Endothelial cell of umbilical vein (primary cell): ENCODE results near the gene PCBD1. TPM values are rescaled to one million over a fixed set of nuclear protein-coding genes. Genes with fewer than 3 reads are reported as not detected.

Experiments
- BruUV-seq: library from RNA; stranded (reverse); fragments of 400-500 nt; replicated peaks from 2 replicates; lab custom pipeline; 2021; lab: Mats Ljungman, UMichigan
- CTCF ChIA-PET: fragments of 300-600, 350-600 bp; sonication (Branson Sonifier 250); formaldehyde crosslinking; loops from one replicate; lab custom pipeline; 2021; ENCODE audit warnings: antibody characterized with exemption, inconsistent platforms; lab: Charles Lee
- POLR2A ChIA-PET: fragments of 300-600, 350-600 bp; sonication (Branson Sonifier 250); formaldehyde crosslinking; loops from one replicate; lab custom pipeline; 2021; ENCODE audit warnings: antibody characterized with exemption, inconsistent platforms; lab: Charles Lee
- DNase-seq: peaks from one replicate; pipeline ENCODE4 v3.0.0-alpha.2; 2011; ENCODE audit warnings: low read depth, low spot score
- FAIRE-seq: peaks from 2 replicates; lab custom pipeline; 2011; peaks lifted over from hg19 to GRCh38; lab: Jason Lieb, UNC
- H2AFZ ChIP-seq: 2 replicates; pipeline ENCODE4 v1.6.0; 2012; ENCODE audit warnings: low read depth, low read length, control low read depth, inconsistent platforms
- H3K27ac ChIP-seq: 2 replicates; pipeline ENCODE4 v1.5.1; 2011; ENCODE audit warnings: low read depth, mild to moderate bottlenecking, control low read depth, low read length, moderate library complexity; ENCODE audit not compliant: insufficient read depth
- H3K27me3 ChIP-seq, 2 experiments: 2 replicates each; pipeline versions ENCODE4 v1.6.0 to v1.6.1; 2011; ENCODE audit warnings: low read length in 2 of 2, mixed read lengths in 1 of 2; ENCODE audit not compliant: control insufficient read depth in 2 of 2, insufficient read depth in 2 of 2
- H3K36me3 ChIP-seq, 2 experiments: 2 replicates in 1 of 2; 3 replicates in 1 of 2; pipeline ENCODE4 v1.5.1; 2011; ENCODE audit warnings: low read length in 2 of 2, mild to moderate bottlenecking in 1 of 2, moderate library complexity in 1 of 2; ENCODE audit not compliant: control insufficient read depth in 2 of 2, insufficient read depth in 2 of 2; ENCODE audit errors: extremely low read depth in 1 of 2
- H3K4me1 ChIP-seq: 3 replicates; pipeline ENCODE4 v1.5.1; 2011; ENCODE audit warnings: mild to moderate bottlenecking, low read length; ENCODE audit not compliant: control insufficient read depth, insufficient read depth; ENCODE audit errors: extremely low read depth
- H3K4me2 ChIP-seq: 2 replicates; pipeline ENCODE4 v1.6.1; 2011; ENCODE audit warnings: low read length, control low read depth, mixed read lengths; ENCODE audit not compliant: insufficient read depth
- H3K4me3 ChIP-seq, 3 experiments: fragments of 200-600 bp in 1 of 3; sonication (generic), shearing (Covaris generic) in 1 of 3; replicated peaks in 1 of 3; 2 replicates each; pipeline ENCODE4 v1.5.1; 2011 to 2016; ENCODE audit warnings: control low read depth in 3 of 3, low read length in 3 of 3, mild to moderate bottlenecking in 2 of 3, inconsistent platforms in 1 of 3, low read depth in 1 of 3, moderate library complexity in 1 of 3; ENCODE audit not compliant: insufficient read depth in 1 of 3
- H3K79me2 ChIP-seq: 2 replicates; pipeline ENCODE4 v1.6.0; 2012; ENCODE audit warnings: low read length, inconsistent platforms; ENCODE audit not compliant: control insufficient read depth, insufficient read depth
- H3K9ac ChIP-seq: replicated peaks from 2 replicates; pipeline ENCODE3; 2011; ENCODE audit warnings: low read length, control low read depth; ENCODE audit not compliant: insufficient read depth; ENCODE audit errors: extremely low read depth
- H3K9me1 ChIP-seq: replicated peaks from 3 replicates; pipeline ENCODE4 v1.6.0; 2011; ENCODE audit warnings: mild to moderate bottlenecking, low read length; ENCODE audit not compliant: control insufficient read depth, insufficient read depth; ENCODE audit errors: extremely low read depth
- H3K9me3 ChIP-seq: replicated peaks from 2 replicates; pipeline ENCODE4 v1.5.1; 2012; ENCODE audit warnings: low read length, inconsistent platforms; ENCODE audit not compliant: control insufficient read depth, insufficient read depth
- H4K20me1 ChIP-seq: replicated peaks from 2 replicates; pipeline ENCODE3; 2011; ENCODE audit warnings: mild to moderate bottlenecking, low read length; ENCODE audit not compliant: control insufficient read depth, insufficient read depth; ENCODE audit errors: extremely low read depth
- EZH2 ChIP-seq: IDR thresholded peaks from 2 replicates; pipeline ENCODE4 v1.6.1; 2012; ENCODE audit warnings: borderline replicate concordance, low read depth, mild to moderate bottlenecking, moderate library complexity, low read length, inconsistent platforms; ENCODE audit not compliant: severe bottlenecking
- FOS ChIP-seq: IDR thresholded peaks from 2 replicates; pipeline ENCODE4 v1.6.1; 2011; ENCODE audit warnings: mild to moderate bottlenecking, low read length, moderate library complexity, borderline replicate concordance; ENCODE audit not compliant: insufficient read depth
- GATA2 ChIP-seq: IDR thresholded peaks from 2 replicates; pipeline ENCODE4 v1.7.0; 2011; ENCODE audit warnings: low read depth, mild to moderate bottlenecking, moderate library complexity, mixed read lengths, low read length; ENCODE audit not compliant: insufficient read length, insufficient read depth
- JUN ChIP-seq: IDR thresholded peaks from 2 replicates; pipeline ENCODE4 v1.6.1; 2011; ENCODE audit warnings: borderline replicate concordance, low read depth; ENCODE audit not compliant: insufficient read length, insufficient read depth
- MAX ChIP-seq: IDR thresholded peaks from 2 replicates; pipeline ENCODE4 v1.6.1; 2011; ENCODE audit not compliant: insufficient read depth, insufficient read length
- MYC ChIP-seq: IDR thresholded peaks from one replicate; pipeline ENCODE4 v1.6.1; 2011; ENCODE audit warnings: mild to moderate bottlenecking, low read depth, low read length
- POLR2A ChIP-seq: IDR thresholded peaks from 2 replicates; pipeline ENCODE4 v1.6.1; 2012; ENCODE audit warnings: low read depth, mild to moderate bottlenecking, control low read depth, low read length
- POLR2AphosphoS5 ChIP-seq: IDR thresholded peaks from 2 replicates; pipeline ENCODE4 v1.6.1; 2012; ENCODE audit warnings: low read depth, mild to moderate bottlenecking, control low read depth, low read length, moderate library complexity; ENCODE audit not compliant: insufficient read depth
- dilution Hi-C: fragments of 300-500 bp; cut with MboI; formaldehyde crosslinking; loops from one replicate; pipeline ENCODE4 v1.15.0; 2019; ENCODE audit warnings: low sequenced_read_pairs; ENCODE audit not compliant: extremely low pct_ligation_motif_present
- intact Hi-C: fragments of 100-400 bp; cut with micrococcal nuclease; formaldehyde crosslinking; loops from one replicate; pipeline ENCODE4 v1.10.0; 2022
- polyA plus RNA-seq, 4 experiments: library from polyadenylated mRNA; depleted of rRNA in 3 of 4; stranded (reverse) in 3 of 4; unstranded in 1 of 4; fragments of >200 nt; gene quantifications; 2 replicates each; pipeline versions ENCODE4 v1.2.1 to v1.2.3, GENCODE V29; 2011 to 2012; ENCODE audit warnings: missing spikeins in 1 of 4
- total RNA-seq: library from RNA; stranded (reverse); gene quantifications from 2 replicates; pipeline ENCODE4 v1.2.3, GENCODE V29; 2021
- TF ChIP-seq, protein P1 (sequence below), 2 donors: IDR thresholded peaks; 1 replicate in 1 of 2; 2 replicates in 1 of 2; pipeline ENCODE4 v1.5.1; 2011; ENCODE audit warnings: low read length in 2 of 2, mild to moderate bottlenecking in 2 of 2, moderate library complexity in 2 of 2, control low read depth in 1 of 2, inconsistent platforms in 1 of 2, low read depth in 1 of 2; ENCODE audit not compliant: insufficient read depth in 1 of 2; ENCODE audit errors: extremely low read depth in 1 of 2

PCBD1 gene
- total and polyA plus RNA-seq, 2 donors (not counting 3 experiments of a cell fraction or from before 2014, with no cell fraction given) = 95.7 to 113 TPM

DNA sequence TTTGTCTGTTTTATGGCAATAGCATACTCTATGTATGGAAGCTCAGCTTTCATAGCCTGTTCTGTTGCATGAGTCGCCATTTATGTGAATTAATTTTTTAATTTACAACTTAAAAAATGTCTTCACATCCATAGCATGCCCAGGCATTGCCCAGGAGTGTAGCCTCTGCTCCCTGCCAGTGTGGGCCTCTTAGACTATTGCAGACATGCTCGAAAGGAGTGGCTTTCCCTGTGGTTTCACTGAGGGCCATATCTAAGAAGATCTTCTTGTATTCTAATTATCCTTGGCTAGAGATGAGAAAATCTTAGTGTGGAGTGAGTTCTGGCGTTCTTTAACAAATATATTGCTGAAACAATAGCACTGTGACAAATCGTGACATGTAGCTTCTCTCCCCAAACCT lies 35.3 kb downstream of the PCBD1 start:
- no TSS peak for BruUV-seq
- no peaks in the 10 kb centered on the region for H3K79me2 ChIP-seq
- ChIA-PET CTCF (interaction anchor here (1.1 to 1.7 kb wide), 2 partner anchors 9 to 26 kb away, joined by 3 to 4 read pairs; no protein-coding TSS in a partner anchor), POLR2A (interaction anchor here (0.7 kb wide), 1 partner anchor 93 kb away, joined by 3 read pairs; no protein-coding TSS in a partner anchor)
- no peak for TF ChIP-seq FOS
- TF ChIP-seq, protein P1, sequence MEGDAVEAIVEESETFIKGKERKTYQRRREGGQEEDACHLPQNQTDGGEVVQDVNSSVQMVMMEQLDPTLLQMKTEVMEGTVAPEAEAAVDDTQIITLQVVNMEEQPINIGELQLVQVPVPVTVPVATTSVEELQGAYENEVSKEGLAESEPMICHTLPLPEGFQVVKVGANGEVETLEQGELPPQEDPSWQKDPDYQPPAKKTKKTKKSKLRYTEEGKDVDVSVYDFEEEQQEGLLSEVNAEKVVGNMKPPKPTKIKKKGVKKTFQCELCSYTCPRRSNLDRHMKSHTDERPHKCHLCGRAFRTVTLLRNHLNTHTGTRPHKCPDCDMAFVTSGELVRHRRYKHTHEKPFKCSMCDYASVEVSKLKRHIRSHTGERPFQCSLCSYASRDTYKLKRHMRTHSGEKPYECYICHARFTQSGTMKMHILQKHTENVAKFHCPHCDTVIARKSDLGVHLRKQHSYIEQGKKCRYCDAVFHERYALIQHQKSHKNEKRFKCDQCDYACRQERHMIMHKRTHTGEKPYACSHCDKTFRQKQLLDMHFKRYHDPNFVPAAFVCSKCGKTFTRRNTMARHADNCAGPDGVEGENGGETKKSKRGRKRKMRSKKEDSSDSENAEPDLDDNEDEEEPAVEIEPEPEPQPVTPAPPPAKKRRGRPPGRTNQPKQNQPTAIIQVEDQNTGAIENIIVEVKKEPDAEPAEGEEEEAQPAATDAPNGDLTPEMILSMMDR (IDR thresholded peaks at IDR 0.05; ENCODE audit: extremely low read depth in 1 of 2, insufficient read depth in 1 of 2, low read depth in 1 of 2, low read length in 2 of 2) = no peak
- TF ChIP-seq EZH2 = no peak
- no peak for TF ChIP-seq JUN
- no peak for TF ChIP-seq POLR2AphosphoS5
- no peak for TF ChIP-seq GATA2
- no peak for TF ChIP-seq POLR2A
- TF ChIP-seq MYC = no peak
- no peak for TF ChIP-seq MAX
- no peaks in the 10 kb centered on the region for H3K9me3 ChIP-seq
- intact Hi-C loops (no loop called here), dilution Hi-C loops (no loop called here)
- no peaks in the 10 kb centered on the region for H4K20me1 ChIP-seq
- no peak overlapping the region for H3K27ac ChIP-seq
- H3K27me3 ChIP-seq = no peaks in the 10 kb centered on the region
- H3K4me2 ChIP-seq = no peak overlapping the region
- H3K9ac ChIP-seq = no peak overlapping the region
- no peak overlapping the region for H3K4me3 ChIP-seq
- no peak overlapping the region for H2AFZ ChIP-seq
- H3K9me1 ChIP-seq = no peaks in the 10 kb centered on the region
- H3K4me1 ChIP-seq = no peaks in the 10 kb centered on the region
- peaks cover 2 to 6% of the 10 kb centered on the region in 2 experiments for H3K36me3 ChIP-seq
- DNase-seq (no peak), FAIRE-seq (no peak)
